ENCODE measurements around the gene ANXA3.
A peak's percentile ranks its signal among the peaks of the same experiment; 100 is the strongest.
"Not testable (repeated sequence)": the region's sequence is repeated elsewhere in the genome, so short reads cannot be mapped to it uniquely, and the experiment has no call there.

The ANXA3 gene

GRCh38 chr4:78585633-78586032 lies 34.1 kb downstream of the ANXA3 start:
- no peaks in the 10 kb centered on the region for H3K36me3 Mint-ChIP-seq (ENCODE audit: low read depth)
- H3K9me3 Mint-ChIP-seq = no peaks in the 10 kb centered on the region
- no peak for TF ChIP-seq CTCF (IDR thresholded peaks at IDR 0.05; ENCODE audit: unreplicated experiment in 3 of 3)
- no peak overlapping the region for H3K27ac Mint-ChIP-seq
- no peak overlapping the region for H3K4me3 Mint-ChIP-seq
- no peaks in the 10 kb centered on the region for H3K4me1 Mint-ChIP-seq
- H3K27me3 Mint-ChIP-seq (ENCODE audit: low read depth) = no peaks in the 10 kb centered on the region

- H3K27ac Mint-ChIP-seq = no peak overlapping the region
- TF ChIP-seq CTCF (IDR thresholded peaks at IDR 0.05; ENCODE audit: unreplicated experiment in 3 of 3) = no peak
- no peak overlapping the region for H3K4me3 Mint-ChIP-seq
- no peaks in the 10 kb centered on the region for H3K4me1 Mint-ChIP-seq
- no peaks in the 10 kb centered on the region for H3K9me3 Mint-ChIP-seq
- no peaks in the 10 kb centered on the region for H3K27me3 Mint-ChIP-seq (ENCODE audit: low read depth)
- H3K36me3 Mint-ChIP-seq (ENCODE audit: low read depth) = no peaks in the 10 kb centered on the region
Measured at GRCh38 chr4:78588894-78589545, 37.5 kb downstream of the ANXA3 start.

- Mint-ChIP-seq H3K4me3 (no peak overlapping the region), H3K36me3 (ENCODE audit: low read depth) (no peaks in the 10 kb centered on the region), H3K4me1 (no peaks in the 10 kb centered on the region), H3K27ac (peak overlapping the region in 2 of 3 experiments; percentile 1 to 6), H3K9me3 (no peaks in the 10 kb centered on the region), H3K27me3 (ENCODE audit: low read depth) (no peaks in the 10 kb centered on the region)
- TF ChIP-seq CTCF (IDR thresholded peaks at IDR 0.05; ENCODE audit: unreplicated experiment in 3 of 3) = no peak
Measured at GRCh38 chr4:78591404-78591803, 39.8 kb downstream of the ANXA3 start.

GRCh38 chr4:78592088-78592783 lies 40.7 kb downstream of the ANXA3 start:
- no peak for TF ChIP-seq CTCF (IDR thresholded peaks at IDR 0.05; ENCODE audit: unreplicated experiment in 3 of 3)

GRCh38 chr4:78596111-78596742 lies 44.7 kb downstream of the ANXA3 start:
- peaks cover 3% of the 10 kb centered on the region for H3K27me3 Mint-ChIP-seq (ENCODE audit: low read depth)
- no peak overlapping the region for H3K27ac Mint-ChIP-seq
- no peaks in the 10 kb centered on the region for H3K36me3 Mint-ChIP-seq (ENCODE audit: low read depth)
- H3K9me3 Mint-ChIP-seq = no peaks in the 10 kb centered on the region
- no peak for TF ChIP-seq CTCF (IDR thresholded peaks at IDR 0.05; ENCODE audit: unreplicated experiment in 3 of 3)
- no peaks in the 10 kb centered on the region for H3K4me1 Mint-ChIP-seq
- H3K4me3 Mint-ChIP-seq = no peak overlapping the region

More at GRCh38 chr4:78592088-78592783, 40.7 kb downstream of the ANXA3 start:
- no peaks in the 10 kb centered on the region for H3K9me3 Mint-ChIP-seq
- H3K36me3 Mint-ChIP-seq (ENCODE audit: low read depth) = no peaks in the 10 kb centered on the region
- H3K27ac Mint-ChIP-seq = no peak overlapping the region
- H3K4me1 Mint-ChIP-seq = no peaks in the 10 kb centered on the region
- no peaks in the 10 kb centered on the region for H3K27me3 Mint-ChIP-seq (ENCODE audit: low read depth)
- no peak overlapping the region for H3K4me3 Mint-ChIP-seq

GRCh38 chr4:78598431-78598830 lies 46.9 kb downstream of the ANXA3 start:
- not testable (repeated sequence) for H3K27me3 Mint-ChIP-seq (ENCODE audit: low read depth); H3K36me3 Mint-ChIP-seq (ENCODE audit: low read depth); H3K4me3 Mint-ChIP-seq; H3K27ac Mint-ChIP-seq; H3K4me1 Mint-ChIP-seq; H3K9me3 Mint-ChIP-seq

Data from nephron (organoid).